ENCODE data around the gene GPD2.

- TF ChIP-seq, protein P1, sequence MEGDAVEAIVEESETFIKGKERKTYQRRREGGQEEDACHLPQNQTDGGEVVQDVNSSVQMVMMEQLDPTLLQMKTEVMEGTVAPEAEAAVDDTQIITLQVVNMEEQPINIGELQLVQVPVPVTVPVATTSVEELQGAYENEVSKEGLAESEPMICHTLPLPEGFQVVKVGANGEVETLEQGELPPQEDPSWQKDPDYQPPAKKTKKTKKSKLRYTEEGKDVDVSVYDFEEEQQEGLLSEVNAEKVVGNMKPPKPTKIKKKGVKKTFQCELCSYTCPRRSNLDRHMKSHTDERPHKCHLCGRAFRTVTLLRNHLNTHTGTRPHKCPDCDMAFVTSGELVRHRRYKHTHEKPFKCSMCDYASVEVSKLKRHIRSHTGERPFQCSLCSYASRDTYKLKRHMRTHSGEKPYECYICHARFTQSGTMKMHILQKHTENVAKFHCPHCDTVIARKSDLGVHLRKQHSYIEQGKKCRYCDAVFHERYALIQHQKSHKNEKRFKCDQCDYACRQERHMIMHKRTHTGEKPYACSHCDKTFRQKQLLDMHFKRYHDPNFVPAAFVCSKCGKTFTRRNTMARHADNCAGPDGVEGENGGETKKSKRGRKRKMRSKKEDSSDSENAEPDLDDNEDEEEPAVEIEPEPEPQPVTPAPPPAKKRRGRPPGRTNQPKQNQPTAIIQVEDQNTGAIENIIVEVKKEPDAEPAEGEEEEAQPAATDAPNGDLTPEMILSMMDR (optimal IDR thresholded peaks at IDR 0.05 in 1 of 3, IDR thresholded peaks at IDR 0.05 in 1 of 3, conservative IDR thresholded peaks at IDR 0.05 in 1 of 3; ENCODE audit: extremely low read depth in 1 of 3, insufficient read depth in 2 of 3, low read length in 3 of 3): no peak
- no peak for TF ChIP-seq EZH2 (IDR thresholded peaks at IDR 0.05; ENCODE audit: low read length)
Observed at GRCh38 chr2:156437931-156438410, 1.8 kb downstream of the GPD2 start.

Data from keratinocyte (primary cell).